Stimulated activated CD4-positive, alpha-beta T cell treated with anti-CD3 and anti-CD28 coated beads, TNF-alpha, amount 100 ng/mL, for 48 hours (primary cell): ENCODE results near the gene UQCRHL.
"Not testable (repeated sequence)": the region's sequence is repeated elsewhere in the genome, so short reads cannot be mapped to it uniquely, and the experiment has no call there.

Experiments
- DNase-seq, 3 donors: peaks; one replicate each; pipeline ENCODE4 v3.0.0-alpha.2; 2020; ENCODE audit warnings: low read depth in 3 of 3

UQCRHL gene

DNA sequence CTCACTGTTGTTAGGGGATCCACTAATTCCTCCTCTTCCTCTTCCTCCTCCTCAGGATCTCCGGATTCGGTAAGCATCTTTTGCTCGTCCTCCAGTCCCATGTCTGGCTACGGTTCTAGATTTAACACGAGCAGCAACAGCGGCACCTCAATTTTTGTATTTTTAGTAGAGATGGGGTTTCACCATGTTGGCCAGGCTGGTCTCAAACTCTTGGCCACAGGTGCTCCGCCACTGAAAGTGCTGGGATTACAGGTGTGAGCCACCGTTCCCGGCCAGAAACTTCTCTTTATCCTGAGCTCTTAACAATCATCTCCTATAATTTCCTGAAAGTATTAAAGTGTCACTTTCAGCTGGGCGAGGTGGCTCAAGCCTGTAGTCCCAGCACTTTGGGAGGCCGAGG, at the start of gene UQCRHL:
TSS of gene UQCRHL (minus strand) at position 101 of the 400 bp plus-strand sequence. CDS start at position 101, 0 bp downstream.
- not testable (repeated sequence) for DNase-seq

DNA sequence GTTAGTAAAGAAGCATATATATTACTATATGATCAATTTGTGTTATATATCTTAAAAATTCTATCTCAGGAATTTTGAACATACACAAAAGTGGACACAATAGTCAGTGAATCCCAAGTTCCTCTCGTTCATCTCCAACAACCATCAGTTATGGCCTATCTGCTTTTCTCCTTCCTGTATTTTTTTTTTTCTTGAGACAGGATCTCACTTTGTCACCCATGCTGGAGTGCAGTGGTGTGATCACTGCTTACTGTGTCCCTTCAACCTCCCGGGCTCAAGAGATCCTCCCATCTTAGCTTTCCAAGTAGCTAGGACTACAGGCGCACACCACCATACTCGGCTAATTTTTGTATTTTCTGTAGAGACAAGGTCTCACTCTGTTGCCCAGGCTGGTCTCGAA, 49.4 kb upstream of the UQCRHL start:
- no peak for DNase-seq

DNA sequence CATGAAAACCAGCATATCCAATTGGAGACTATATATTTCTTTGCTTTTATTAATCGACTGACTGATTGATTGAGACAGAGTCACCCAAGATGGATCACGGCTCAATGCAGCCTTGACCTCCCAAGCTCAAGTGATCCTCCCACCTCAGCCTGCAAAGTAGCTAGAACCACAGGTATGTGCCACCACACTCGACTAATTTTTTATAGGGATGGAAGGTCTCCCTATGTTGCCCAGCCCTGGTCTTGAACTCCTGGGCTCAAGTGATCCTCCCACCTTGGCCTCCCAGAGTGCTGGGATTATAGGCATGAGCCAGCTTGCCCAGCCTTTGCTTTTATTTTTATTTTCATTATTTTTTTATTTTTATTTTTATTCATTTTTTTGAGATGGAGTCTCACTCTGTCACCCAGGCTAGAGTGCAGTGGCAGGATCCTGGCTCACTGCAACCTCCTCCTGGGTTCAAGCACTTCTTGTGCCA, 45.4 kb upstream of the UQCRHL start:
- no peak for DNase-seq

DNA sequence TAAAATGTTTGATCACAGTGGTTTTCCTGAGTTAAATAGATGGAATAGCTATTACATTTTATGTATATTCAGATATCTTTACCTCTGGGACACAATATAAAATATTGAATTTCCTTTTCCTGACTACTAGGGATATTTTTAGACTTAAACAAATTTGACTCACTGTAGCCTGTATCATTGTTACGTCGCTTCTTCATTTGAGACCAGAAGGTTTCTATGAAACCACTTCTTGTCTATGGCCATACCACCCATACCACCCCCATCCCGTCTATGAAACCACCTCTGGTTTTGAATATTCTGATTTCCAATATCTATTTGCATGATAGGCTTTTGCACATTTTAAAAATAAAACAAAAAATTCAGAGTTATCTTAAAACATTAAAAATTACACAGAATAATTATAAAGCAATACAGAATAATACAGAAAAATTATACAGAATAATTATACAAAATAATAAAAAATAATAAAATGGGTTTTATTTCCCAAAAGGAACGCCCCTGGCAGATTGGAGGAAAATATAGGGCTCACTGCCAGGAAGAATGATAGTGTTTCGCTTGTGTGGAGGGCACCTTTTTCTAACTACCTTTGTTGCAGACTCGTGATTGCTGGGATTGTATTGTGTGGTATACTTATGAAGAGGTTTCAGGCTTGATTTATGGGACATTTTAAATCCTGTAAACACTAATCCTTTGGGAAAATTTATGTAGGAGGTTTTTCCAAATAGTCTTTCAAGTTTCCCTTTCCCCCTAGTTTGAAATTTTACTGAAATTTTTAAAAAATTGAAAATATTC, 44.8 kb upstream of the UQCRHL start:
- no peak for DNase-seq

DNA sequence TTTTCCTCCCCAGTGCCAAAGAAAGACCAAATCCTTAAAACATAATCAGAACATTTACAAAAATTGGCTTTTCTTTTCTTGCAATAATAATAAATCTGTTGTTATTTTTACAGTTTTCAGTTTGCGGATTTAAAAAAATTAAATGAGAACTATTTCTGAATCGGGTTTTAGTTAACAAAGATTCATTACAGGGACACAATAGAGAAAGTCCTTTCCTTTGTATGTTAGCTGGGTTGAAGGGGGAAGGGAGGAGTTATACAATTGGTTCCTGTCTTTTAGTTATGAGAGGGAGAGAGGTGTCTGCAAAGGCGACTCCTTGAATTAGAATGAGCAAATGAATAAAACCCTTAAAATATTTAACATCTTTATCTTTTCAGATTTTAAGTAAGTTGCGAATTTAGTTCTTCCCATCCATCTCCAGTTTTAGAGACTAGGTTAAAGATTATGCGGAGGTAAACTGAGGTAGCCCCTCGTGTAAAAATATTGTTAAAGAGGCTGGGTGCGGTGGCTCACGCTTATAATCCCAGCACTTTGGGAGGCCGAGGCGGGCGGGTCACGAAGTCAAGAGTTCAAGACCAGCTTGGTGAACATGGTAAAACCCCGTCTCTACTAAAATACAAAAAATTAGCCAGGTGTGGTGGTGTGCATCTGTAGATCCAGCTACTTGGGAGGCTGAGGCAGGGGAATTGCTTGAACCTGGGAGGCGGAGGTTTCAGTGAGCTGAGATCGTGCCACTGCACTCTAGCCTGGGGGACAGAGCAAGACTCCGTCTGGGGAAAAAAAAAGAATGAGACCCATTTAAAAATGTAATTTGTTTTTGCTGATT, 44.0 kb upstream of the UQCRHL start:
- DNase-seq: no peak

DNA sequence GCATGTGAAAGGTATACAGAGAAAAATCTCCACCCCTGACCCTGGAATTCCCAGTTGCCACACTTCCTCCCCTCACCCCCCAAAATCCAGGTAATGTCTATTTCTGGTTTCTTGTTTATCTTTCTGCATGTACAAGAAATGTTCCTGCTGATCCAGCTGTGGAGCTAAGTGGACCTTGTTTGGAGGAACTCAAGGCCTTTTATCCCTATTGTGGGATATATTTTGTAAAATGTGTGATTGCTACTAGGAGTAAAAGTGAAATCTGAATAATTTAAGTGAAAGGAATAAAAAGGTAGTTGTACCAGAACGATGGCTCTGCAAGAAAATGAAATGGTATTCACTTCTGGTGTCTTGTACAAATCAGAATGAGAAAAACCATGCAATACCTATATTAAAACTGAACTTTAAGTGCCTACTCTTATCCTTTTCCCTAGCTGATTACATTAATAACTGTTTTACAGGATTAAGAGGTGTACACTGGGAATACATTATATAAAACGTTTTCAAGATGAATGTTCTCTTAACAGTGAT, 43.1 kb upstream of the UQCRHL start:
- no peak for DNase-seq

DNA sequence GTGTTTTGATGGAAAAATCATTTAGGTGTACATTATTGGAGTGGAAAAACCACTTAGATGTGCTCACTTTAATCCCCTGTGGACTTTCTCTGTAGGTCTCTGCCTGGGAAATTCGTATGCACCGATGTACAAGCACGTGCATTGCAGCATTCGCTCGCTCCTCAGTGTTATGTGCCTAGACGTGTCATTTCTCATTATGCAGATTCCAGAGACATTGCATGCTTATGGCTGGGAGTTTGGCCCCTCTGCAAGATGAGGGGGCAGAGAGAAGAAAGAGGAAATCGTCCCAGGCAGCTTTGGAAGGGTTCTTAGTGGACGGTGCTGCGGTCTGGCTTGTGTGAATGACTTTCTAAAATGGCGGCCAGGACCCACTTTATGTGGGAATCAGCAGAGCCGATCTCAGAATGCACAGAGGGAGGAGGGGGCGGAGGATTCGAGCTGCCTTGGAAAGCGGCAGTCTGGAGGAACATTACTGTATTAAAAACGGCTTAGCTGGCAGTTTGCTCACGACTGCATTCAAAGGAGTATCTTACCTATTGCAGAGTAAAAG, 42.4 kb upstream of the UQCRHL start:
- DNase-seq: peak in 2 of 3 donors; percentile 14 to 26

DNA sequence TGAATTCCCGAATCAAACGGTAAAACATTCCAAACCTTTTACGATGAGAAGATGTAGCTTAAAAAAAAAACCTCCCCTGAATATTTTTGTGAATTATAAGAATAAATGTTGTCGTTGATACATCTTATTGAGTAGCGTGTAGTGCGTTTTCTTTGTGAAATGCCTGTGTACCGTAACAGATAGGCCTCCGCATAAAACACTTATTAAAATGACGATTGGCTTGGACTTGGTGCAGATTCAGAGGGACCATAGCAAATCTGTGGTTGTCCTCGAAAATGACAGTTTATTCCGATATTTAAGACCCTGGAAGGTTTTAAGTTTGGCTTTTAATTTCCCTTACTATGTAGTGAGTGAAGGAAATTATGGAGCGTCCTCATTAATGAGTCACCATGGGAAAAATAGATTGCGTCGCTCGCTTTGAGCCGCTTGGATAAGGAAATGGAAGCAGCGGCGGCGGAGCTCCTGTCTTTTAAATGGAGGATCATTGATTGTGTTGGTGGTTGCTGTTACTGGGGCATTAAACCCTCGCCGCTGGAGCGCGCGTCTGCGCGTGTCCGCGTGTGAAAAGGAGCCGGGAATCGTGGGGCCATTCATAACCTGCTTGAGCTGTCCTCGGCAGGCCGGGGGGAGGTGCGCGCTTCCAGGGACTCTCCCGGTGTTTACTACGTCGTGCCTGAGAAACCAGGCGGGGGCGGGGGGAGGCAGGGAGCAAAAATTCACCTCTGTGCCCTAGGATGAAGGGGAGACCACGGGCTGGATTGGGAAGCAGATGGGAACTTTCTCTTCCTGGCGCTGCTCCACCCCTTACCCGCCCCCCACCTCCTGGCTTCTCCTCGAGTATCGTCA, 41.7 kb upstream of the UQCRHL start:
- DNase-seq: peak in 2 of 3 donors; percentile 64 to 69

DNA sequence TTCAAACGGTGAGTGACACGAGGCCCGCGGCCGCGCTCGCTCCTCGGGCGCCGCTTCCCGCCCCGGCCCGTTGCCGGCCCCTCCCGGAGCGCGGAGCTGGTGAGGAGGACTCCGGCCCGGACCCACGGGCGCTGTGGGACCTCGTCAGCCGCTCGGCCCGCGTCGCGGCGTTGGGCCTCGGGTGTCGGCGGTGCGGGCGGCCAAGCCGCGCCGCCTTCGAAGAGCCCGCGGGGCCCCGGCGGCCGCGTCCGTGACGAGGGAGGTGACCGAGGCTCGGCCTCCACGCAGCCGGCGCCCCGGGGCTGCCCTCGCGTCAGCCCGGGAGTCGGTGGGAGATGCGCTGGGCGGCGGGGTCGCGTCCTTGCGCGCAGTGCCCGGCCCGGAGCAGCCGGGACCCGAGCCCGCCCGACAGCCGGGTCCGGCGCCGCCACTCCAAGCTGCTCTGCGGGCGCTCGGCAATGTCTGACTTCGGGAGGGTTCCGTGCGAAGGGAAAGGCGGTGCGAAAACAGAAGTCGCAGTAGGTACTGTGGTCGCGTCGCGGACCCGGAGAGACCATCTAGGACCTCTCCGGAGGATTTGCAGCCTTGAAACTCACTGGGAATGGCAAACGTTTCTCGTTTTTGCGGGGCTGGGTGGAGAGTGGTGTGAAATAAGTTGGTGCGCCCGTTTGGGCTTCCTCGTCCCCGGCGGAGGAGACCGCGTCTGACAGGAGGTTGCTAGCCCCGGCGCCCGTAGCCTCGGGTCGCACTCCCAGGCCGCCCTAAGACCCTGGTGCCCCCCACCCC, 40.9 kb upstream of the UQCRHL start:
- peak in 2 of 3 donors; percentile 14 to 40 for DNase-seq

DNA sequence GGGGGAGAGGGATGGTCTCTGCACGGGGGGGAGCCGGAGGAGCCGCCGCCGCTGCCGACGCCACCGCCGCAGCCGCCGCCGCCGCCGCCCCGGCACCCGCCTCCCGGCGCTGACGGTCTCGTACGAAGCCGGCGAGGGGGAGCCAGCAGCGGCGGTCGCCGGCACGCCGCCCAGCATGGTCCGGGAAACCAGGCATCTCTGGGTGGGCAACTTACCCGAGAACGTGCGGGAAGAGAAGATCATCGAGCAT, 40.4 kb upstream of the UQCRHL start:
- peak in 1 of 3 donors; percentile 8 for DNase-seq

DNA sequence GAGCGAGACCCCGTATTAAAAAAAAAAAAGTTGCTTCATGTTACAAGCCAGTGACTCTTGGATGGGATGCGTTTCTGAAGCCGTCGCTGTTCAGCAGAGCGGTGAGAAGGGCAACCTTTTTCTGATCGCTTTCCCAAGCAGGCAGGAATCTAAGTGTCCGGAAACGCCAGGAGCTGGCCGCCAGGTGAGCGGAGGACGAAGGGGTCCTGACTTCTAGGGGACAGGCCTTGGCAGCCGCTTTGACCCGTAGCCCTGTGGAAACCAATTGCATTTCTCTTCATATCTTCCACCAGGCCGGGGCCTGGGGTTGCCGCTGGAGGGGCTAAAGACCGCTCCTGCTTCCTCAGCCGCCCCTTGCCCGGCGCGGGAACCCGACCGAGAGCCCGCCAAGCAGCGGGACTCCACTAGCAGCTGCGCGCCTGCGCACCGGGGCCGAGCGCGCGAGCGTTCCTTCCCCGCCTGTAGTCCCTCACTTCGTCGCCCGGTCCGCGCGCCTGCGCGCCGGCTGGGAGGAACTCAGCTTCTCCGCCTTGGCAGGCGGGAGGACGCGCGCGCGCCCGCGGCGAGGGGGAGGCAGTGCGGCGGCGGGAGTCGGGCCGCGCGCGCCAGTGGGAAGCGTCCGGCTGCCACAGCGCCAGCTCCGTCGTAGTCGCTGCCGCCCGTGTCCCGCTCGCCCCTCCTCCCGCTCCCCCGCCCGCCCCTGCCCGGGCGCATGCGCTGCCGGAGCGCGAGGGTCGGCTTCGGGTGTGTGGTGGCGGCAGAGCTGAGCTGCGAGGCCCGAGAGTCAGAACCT, 39.8 kb upstream of the UQCRHL start, which contains the start of gene SPEN:
TSS of gene SPEN (plus strand) at position 608 of the 793 bp plus-strand sequence. CDS start 361 bp downstream, outside the sequence.
- DNase-seq: peak; percentile 93 to 96 (median 95)

DNA sequence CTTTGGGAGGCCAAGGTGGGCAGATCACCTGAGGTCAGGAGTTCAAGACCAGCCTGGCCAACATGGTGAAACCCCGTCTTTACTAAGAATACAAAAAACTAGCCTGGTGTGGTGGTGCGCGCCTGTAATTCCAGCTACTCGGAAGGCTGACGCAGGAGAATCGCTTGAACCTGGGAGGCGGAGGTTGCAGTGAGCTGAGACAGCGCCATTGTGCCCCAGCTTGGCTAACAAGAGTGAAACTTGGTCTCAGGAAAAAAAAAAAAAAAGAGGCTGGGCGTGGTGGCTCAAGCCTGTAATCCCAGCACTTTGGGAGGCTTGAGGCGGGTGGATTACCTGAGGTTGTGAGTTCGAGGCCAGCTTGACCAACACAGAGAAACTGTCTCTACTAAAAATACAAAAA, 38.6 kb upstream of the UQCRHL start:
- not testable (repeated sequence) for DNase-seq

DNA sequence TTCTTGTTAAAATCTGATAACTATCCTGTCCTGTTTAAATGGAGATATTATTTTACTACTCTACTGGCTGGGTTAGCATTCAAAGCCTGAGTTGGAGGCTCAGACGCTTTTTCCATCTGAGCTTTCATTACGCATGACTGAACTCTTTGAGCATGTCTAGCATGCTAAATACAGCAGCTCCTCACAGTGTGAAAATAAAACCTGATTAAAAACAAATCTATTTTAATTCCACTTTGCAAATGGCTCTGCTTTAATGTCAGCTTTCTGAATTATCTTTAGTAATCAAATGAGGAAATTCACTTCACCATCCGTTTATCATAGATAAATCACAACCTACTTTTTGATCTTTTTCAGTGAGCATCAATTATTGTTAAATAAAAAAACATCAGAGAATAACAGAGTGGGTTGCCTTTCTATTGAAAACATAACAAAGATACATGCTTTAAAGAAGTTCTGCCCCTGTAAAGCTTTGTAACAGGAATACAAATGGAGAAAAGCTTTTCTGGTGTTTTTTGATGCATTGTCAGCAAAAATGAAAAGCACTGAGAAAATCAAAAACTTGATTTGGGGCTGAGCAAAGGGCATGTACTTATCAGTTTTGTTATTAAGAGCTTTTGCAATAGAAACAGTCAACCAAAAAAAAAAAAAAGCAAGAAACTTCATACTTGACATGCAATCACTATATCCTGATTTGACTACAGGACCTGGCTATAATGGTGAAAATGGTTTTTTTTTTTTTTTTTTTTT, 36.5 kb upstream of the UQCRHL start:
- no peak for DNase-seq

DNA sequence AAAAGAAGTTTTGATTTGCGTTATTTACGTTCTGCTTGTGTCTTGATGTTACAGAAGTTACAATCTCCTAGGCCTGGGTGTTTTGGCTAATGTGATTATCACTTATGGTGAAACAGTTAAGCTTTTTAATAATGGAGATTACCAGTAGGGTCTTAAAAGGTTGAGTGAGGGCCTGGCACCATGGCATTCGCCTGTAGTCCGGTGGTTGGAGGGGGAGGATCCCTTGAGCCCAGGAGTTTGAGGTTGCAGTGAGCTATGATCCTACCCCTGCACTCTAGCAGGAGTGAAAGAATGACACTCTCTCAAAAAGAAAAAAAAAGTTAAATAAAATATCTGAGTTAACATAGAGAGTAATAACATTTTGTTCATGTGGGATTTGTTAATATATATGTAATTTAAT, 31.3 kb upstream of the UQCRHL start:
- no peak for DNase-seq

DNA sequence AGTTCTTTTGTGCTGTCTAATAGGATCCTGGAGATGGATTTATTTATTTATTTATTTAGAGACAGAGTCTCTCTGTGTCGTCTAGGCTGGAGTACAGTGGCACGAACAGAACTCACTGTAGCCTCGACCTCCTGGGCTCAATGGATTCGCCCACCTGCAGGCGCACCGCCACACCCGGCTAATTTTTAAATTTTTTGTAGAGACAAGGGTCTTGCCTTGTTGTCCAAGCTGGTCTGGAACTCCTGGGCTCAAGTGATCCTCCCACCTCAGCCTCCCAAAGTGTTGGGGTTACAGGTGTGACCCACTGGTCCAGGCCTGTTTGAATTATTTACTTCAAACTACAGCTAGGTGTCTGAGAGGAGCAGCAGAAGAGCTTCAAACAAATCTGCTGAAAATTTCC, 30.5 kb upstream of the UQCRHL start:
- DNase-seq: no peak

DNA sequence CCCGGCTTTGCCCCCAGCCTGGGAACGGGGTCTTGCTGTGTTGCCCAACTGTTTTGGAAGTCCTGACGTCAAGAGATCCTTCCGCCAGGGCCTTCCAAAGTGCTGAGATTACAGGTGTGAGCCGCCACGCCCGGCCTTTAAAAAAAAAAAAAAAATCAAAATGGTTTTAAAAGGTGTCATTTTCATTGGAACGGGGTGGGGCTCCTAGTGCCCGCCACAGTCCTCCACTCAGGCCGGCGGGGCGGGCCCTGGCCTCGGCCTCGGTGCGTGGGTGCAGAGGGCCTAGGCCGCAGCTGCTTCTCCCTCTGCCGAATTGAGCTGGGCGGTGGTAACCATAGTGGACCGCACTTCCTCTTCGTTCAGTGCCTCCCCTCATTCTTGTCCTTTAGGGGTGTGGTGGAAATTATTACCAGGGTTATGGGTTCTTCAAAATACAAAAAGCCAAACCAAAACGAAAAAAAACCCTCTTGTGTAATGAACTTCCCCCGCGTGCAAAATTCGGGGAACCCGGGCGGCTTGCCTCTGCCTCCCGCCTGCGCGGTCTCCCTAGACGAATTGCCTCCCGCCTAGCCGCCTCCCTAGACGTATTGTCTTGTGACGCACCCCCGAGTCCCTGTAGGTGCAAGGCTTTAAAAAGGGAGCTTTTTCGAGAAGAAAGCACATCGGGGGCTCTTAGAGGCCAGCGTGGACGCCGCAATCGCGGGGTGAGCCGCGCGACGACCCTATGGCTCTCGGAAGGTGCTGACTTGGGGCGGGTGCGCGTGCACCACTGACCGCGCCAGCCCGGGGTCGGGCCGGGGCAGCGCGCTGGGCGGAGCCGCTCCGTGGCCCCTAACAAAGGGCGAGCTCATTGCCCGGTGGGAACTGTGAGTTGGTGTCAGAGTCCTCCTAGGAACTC, 29.6 kb upstream of the UQCRHL start:
- peak in 2 of 3 donors; percentile 29 to 35 for DNase-seq

DNA sequence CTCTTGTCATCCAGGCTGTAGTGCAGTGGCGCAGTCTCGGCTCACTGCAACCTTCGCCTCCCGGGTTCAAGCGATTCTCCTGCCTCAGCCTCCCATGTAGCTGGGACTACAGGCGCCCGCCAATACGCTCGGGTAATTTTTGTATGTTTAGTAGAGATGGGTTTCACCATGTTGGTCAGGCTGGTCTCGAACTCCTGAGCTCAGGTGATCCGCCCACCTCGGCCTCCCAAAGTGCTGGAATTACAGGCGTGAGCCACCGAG, 29.0 kb upstream of the UQCRHL start:
- not testable (repeated sequence) for DNase-seq
